HG02623 (cell line): ENCODE data around the gene DLX3.

Experiments used
- ATAC-seq: cut with Tn5 transposase; IDR thresholded peaks from one replicate; pipeline ENCODE4 v1.9.1; 2021; ENCODE audit warnings: moderate library complexity; ENCODE audit not compliant: unreplicated experiment

DLX3 gene

DNA sequence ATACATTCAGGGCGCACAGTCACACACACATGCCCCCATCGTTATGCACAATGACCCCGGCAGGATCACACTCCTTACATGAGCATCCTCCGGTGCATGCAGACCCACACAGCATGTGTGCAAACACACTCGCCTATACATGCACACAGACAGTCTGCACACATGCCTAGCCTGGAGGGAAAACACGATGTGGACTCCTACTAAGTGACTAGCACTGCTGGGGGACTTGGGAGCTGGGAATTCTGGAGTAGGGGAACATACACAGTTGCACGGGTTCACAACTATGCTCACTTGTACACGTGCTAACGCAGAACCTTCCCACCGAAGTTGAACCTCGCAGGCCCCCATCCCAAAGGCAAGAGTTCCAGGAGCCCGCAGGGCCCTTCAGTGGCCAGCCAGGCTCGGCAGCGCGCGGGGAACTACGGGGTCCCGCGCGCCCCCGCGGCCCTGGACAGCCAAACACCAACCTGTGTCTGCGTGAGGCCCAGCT lies 2.0 kb downstream of the DLX3 start:
- ATAC-seq = no peak

DNA sequence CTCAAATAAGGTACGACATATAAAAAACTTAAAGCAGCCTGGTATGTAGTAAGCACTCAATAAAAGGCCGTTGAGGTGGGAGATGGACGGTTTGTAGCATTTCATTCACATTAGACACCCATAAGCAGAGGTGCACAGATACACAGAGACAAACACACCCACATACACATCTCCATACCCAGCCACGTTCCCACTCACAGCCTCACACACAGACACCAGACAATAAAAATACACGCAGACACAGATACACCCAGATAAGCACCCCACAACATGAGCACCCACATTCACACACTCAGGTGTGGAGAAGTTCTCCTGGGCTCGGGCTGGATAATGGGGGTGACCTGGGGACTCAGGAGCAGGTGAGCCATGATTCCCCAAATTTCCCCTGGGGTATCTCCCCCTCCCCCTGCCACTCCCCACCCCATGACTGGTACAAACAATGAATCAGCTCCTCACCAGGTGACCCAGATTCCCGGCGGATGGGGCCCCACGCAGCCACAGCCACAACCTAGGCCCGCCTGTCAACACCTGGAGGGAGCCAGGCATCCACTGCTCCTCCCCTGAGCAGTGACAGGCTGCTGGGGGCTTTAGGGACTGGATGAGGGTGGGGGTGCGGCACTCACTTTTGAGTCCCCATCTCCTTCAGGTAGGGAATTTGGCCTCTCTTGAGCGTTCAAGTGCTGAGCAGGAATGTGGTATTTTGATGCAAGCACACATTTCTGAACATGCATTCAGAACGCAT lies 2.7 kb downstream of the DLX3 start:
- no peak for ATAC-seq

- ATAC-seq = no peak
These were observed 3.6 kb downstream of the DLX3 start for GRCh38 chr17:49991409-49991808.

DNA sequence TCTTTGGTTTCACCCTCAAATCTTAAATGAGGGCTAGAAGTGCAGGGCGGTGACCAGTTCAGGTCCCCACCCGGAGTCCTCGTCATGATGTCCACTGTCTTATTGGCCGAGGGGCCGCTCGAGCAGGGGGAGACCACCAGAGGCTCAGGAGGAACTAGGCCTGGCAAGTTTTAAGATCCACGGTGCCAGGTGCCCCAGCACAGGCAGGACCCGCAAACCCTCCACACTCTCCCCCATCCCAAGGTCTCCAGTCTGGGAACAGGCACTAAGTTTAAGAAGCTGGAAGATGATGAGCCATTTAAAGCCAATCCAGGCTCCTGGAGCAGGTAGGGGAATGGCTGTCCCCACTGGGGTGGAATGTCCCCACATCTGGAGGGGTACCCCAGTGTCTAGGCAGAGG lies 4.1 kb downstream of the DLX3 start:
- ATAC-seq = no peak

DNA sequence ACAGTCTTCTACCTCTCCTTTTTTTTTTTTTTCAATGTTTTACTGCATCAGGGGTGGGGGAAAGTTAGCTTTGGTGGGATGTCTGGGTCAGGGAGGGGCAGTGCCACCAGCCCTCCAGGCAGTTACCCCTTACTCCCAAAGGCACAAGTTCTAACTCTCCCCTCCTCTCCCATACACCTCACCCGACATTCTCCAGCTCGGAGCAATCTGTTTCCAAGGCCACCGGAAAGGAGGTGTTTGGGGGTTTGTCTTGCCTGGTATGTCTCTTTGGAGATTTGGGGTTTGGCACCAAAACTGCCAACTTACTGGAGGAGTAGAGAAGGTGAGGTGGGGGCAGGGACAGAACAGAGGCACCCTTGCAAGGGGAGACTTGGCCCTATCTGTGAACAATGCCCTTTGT lies 4.7 kb downstream of the DLX3 start:
- no peak for ATAC-seq

DNA sequence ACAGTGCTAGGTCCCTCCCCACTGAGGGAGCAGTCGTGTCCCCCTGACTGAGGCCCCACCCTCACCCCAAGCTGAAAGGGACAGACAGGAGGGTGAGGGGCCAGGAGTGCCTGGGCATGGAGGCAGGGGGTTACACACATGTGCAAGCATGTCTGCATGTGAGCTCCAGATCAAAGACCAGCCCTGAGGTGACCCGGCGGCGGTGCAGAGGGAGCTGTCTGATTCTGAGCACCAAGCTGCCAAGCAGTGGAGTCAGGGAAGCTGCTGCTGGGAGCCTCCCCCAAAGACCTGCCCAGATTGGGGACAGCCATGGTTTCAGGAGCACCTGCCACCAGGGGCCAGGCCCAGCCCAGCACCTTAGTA lies 5.5 kb downstream of the DLX3 start:
- no peak for ATAC-seq

DNA sequence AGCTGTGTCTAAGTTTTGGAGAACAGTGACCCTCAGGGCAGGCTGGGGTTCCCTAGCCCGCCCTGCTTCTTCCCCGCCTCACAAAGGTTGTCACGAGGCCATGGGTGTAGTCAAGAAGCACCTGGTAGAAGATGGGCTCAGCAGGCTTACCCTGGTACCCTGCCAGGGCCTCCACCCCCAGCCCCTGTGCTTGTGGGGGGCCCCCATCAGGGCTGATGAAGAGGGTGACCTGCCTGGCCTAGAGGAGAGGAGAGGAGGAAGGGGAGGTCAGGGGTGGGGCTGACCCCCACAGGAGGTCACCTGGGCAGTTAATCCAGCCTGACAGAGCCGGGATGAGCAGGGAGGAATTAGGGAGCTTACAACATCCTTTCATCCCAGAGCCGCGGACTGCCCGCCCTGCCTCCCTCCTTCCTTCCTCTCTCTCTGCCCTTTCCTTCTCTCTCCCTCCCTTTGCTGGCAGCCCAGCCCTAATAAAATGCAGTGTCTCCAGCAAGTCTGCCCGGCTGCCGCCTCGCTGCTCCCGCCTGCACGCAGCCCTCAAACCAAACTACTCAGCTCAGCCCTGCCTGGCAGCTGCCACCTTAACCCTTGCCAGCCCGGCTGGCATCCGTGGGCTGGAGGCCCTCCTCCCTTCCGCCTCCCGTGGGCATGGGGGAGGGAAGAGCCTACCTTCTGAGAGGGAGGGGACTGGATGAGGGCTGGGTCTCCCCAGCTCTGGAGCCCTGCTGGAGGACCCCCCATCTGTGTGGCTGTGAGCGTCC lies 7.2 kb downstream of the DLX3 start:
- no peak for ATAC-seq

DNA sequence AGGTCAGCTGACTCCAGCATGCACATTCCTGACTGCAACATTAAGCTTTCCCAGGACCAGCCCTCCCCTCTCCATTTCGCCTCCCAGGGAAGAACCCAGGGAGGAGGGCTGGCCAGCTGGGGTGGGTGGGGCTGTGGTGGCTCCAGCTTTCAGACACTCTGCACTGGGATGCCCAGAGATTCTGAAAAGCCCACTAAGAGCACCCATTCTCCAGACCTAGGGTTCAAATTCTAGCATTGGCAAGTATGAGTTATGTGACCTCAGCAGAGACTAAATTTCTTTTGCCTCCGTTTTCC lies 7.8 kb downstream of the DLX3 start:
- ATAC-seq = no peak

DNA sequence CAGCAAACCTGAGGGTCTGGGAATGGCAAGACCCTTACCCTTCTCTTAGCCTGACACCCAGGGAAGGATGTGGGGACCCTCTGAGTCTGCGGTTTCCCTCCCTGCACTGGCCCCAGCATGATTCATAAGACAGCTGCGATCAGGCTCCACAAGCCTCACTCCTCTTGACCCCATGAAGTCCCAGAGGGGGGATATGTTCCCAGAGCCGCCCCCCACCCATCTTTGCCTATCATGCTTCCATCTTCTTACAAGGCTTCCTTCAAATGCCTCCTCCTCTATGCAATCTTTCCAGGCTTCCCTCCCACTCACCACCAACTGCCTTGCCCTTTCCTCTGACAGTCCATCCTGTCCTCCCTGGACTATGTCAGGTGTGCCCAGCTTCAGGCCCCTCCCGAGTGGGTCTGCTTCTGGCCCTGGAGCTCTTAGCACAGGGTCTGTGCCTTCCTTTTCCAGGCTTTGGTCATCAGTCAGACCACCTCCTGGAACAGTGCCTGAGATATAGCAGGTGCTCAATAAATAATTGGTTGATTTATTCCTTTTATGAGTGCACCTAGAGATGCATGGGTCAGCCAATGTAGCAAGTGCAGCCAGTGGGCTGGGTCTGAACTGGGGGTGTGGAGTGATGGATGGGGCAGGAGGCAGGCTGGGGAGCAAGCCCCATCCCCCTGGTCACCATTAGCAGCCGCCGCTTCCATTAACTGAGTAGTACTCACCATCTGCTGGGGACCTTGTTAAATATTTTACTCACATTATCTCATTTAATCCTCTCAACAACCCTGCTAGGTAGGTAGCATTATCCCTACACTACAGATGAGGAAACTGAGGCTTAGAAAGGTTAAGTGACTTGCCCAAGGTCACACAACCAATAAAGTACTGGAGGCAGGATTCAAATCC lies 8.4 kb downstream of the DLX3 start:
- ATAC-seq = no peak

- no peak for ATAC-seq
These were observed 9.6 kb downstream of the DLX3 start for GRCh38 chr17:49985310-49985990.

DNA sequence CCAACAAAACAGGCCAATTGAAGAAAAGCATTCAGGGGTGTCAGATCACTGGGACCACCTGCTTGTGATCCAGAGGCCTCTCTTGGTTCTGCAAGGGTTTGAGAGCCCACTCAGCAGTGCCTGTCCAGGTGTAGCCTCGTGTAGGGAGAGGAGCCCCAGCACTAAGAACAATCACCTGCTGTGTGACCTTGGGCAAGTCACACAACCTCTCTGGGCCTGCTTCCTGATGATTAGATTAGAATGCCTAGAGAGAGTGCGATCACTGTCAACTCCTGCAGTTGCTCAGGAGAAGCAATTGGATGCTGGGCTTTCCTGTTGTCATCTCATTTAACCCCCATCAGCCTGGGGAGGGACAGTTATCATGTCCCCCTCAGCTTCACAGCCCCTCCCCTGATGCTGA lies 10.2 kb downstream of the DLX3 start:
- no peak for ATAC-seq

DNA sequence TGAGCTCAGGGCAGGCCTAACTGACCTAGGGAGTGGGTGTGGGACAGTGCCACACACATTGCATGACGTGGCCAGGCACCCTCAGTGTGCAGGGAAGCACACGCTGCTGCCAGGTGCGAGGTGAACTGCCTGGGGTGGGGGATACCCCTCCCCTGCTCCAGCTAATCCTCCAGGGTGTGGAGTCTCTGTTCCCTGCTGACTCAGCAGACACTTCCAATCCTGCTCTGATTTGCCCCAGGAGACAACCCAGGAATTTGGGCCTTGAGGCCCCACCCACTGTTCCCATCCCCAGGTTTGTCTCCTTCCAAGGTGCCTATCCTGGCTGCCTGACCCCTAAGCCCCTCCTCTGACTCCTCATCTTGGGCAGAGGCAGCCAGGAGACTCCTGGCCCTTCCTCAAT lies 10.7 kb downstream of the DLX3 start:
- ATAC-seq = no peak

DNA sequence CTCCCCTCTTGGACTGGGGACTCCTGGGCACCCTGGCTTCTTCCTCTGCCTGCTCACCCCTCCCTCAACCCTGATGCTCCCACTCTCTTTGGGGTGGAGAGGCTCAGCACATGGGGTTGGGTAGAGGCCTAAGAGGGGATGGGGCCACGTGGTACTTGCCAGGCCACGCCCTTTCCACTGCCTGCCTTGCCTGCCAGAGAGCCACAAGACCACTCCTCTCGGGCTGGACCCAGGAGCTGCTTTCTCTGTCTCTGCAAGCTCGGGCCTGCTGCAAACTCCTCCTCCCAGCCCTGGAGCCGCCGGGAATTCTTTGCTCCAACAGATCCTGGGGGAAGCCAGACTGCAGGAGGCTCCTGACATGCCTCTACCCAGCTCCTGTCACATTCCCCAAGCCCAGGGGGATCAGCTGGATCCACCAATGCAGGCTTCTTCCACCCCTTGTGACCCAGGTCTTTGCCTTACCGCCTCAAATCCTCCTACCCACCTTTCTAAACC lies 14.3 kb downstream of the DLX3 start:
- ATAC-seq = no peak

DNA sequence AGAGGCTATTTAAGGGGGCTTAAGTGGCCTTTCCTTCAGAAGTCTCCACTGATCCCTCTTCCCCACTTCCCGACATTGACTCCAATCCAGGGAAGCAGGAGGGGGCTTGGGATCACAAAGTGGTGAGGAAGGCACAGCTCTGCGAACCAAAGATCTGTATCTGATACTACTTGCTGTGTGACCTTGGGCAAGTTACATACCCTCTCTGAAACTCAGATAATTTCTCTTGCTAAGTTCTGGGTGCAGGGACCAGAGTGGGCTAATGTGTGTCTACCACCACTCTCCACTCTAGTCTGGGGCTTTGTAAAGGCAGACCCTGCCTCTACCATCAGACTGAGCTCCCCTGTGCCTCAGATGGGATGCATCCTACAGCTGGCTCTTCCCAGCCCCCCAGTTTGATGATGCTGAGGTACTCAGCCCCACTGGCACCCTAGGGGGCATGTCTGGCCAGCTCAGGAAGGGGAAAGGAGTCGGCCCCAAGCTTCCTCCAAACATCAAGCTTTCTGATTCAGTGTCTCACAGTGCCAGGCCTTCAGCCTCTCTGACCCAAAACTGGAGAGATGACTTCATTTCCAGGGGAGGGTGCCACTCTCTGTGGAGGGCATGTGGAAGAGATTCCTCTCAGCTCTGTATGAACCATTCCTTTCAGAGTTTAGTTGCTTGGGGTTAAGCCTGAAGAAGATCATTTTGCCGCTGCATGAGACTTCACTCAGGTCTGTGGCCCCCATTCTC lies 15.1 kb downstream of the DLX3 start:
- ATAC-seq = no peak

DNA sequence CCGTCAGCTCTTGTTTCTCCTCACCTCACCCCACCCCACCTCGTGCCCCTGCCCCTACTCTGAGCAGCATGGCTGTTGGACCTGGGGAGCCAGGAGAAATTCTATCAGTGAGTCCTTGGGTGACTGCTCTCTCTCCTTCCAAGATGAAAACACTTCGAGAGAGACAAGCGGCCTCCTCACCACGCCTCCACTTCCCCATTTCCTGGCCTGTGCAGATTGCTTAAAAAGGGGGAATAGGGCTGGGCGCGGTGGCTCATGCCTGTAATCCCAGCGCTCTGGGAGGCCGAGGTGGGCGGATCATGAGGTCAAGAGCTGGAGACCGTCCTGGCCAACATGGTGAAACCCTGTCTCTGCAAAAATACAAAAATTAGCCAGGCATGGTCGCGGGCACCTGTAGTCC lies 16.5 kb downstream of the DLX3 start:
- no peak for ATAC-seq

DNA sequence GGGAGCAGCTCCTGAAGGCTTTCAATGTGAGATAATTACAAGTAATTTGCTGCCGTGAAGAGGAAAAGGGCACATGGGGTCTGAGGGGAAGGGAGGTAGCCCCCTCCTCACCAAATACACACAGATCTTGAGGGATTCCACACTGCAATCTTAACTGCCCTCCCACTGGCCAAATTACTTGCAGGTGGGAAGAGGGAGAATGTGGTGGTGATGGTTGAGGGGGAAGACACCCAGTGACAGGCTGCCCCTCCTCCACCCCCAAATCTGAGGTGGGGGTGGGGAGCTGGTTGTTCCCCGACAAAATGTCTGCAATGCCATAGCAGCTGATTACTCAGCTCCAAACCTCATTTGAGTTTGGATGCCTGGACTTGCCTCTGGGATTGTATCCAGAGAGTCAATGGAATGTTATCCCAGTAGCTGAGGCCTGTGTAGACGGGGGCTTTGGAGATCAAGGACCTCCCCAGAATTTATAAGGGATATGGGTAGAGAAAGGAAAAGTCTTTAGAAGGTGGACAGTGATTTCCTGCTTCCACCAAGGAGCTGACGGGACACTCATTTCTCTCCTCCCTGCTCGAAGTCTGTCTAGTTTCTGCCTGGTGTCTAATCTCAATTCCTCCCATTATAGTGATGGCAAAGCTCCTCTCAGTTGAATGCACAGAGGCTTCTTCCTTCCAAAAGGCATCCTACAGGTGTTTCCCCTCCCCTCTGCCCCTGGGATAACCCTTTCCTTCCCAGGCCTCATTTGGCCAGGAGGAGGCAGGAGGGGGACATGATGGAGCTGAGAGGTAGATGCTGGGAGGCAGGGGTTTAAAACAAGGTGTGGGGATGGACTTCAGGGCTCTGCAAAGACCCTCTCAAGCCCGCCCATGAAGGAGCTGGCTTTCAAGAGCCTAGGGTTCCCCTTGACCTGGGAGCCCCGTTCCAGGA lies 17.3 kb downstream of the DLX3 start:
- no peak for ATAC-seq

GRCh38 chr17:49976828-49977202 lies 18.2 kb downstream of the DLX3 start:
- ATAC-seq = no peak

DNA sequence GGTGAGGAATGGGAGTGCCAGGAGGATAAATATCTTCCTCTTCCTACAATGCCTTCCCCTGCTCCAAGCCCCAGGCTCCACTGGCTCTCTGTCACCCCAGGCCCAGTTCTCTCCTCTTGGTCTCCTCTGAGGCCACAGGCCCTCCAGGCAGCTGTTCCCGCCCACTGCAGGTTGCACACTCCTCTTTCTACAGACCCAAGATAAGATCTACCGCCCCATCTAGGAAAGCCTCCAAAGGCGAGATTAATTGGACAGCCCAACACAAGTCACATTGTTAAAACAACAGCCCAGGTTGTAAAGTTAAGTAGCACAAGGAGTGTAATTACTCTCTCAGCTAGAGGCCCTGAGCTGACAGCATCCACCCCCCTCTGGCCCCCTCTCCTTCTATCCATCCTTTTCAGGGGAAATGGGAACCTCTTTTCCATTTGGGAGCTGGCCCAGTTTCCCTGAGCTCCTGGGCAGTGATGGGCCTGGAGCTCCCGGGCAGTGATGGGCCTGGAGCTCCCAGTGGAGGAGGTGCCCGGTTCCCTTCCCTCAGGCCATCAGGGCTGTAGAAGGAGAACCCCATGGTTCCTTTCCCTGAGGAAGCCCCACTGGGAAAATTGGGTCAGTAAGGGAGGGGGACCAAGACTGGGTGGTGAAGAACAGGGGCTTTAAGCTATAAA lies 18.7 kb downstream of the DLX3 start:
- ATAC-seq = no peak

- ATAC-seq = no peak
These were observed 19.5 kb downstream of the DLX3 start for GRCh38 chr17:49975531-49975930.
